CD14-positive monocyte (primary cell): ENCODE results near the gene WDR64. TPM values are rescaled to one million over a fixed set of nuclear protein-coding genes. Genes with fewer than 3 reads are reported as not detected.

Experiments
- DNase-seq, 3 donors: peaks; one replicate each; pipeline ENCODE4 v3.0.0-alpha.2; 2011 to 2022
- H2AFZ ChIP-seq: 2 replicates; pipeline ENCODE4 v1.6.0; 2012; ENCODE audit warnings: mild to moderate bottlenecking, low read depth, low read length, inconsistent platforms; ENCODE audit not compliant: insufficient read depth, poor library complexity, severe bottlenecking
- H3K27ac ChIP-seq, 2 donors: 1 replicate in 1 of 2; 2 replicates in 1 of 2; pipeline ENCODE4 v1.5.1; 2012 to 2013; ENCODE audit warnings: low read length in 2 of 2, control low read depth in 1 of 2, inconsistent platforms in 1 of 2, low read depth in 1 of 2, mild to moderate bottlenecking in 1 of 2
- H3K27me3 ChIP-seq, 2 donors: one replicate each; pipeline versions ENCODE4 v1.6.0 to v1.6.1; 2011 to 2013; ENCODE audit warnings: low read length in 2 of 2; ENCODE audit not compliant: control insufficient read depth in 2 of 2, insufficient read depth in 2 of 2
- H3K36me3 ChIP-seq, 2 donors: replicated peaks in 1 of 2; 1 replicate in 1 of 2; 2 replicates in 1 of 2; pipeline versions ENCODE4 v1.5.1 to v1.6.1; 2012 to 2013; ENCODE audit warnings: low read length in 2 of 2, control low read depth in 1 of 2, inconsistent platforms in 1 of 2, mild to moderate bottlenecking in 1 of 2; ENCODE audit not compliant: insufficient read depth in 2 of 2, control insufficient read depth in 1 of 2
- H3K4me1 ChIP-seq, 2 donors: 1 replicate in 1 of 2; 2 replicates in 1 of 2; pipeline versions ENCODE4 v1.5.1 to v1.6.1; 2012 to 2013; ENCODE audit warnings: low read length in 2 of 2, control low read depth in 1 of 2, inconsistent platforms in 1 of 2, mild to moderate bottlenecking in 1 of 2, moderate library complexity in 1 of 2; ENCODE audit not compliant: insufficient read depth in 2 of 2, control insufficient read depth in 1 of 2
- H3K4me2 ChIP-seq: replicated peaks from 2 replicates; pipeline ENCODE3; 2012; ENCODE audit warnings: low read length, moderate library complexity, mild to moderate bottlenecking; ENCODE audit not compliant: poor library complexity, severe bottlenecking; ENCODE audit errors: extremely low read depth
- H3K4me3 ChIP-seq, 3 experiments: fragments of 200-600 bp in 1 of 3; sonication (generic) in 1 of 3; replicated peaks in 1 of 3; 1 replicate in 2 of 3; 2 replicates in 1 of 3; pipeline ENCODE4 v1.5.1; 2011 to 2013; ENCODE audit warnings: low read length in 3 of 3, mild to moderate bottlenecking in 3 of 3, control low read depth in 2 of 3, low read depth in 2 of 3, inconsistent platforms in 1 of 3, moderate library complexity in 1 of 3
- H3K79me2 ChIP-seq: 2 replicates; pipeline ENCODE4 v1.6.0; 2012; ENCODE audit warnings: mild to moderate bottlenecking, control low read depth, inconsistent platforms, low read length, moderate library complexity; ENCODE audit not compliant: insufficient read depth
- H3K9ac ChIP-seq: 2 replicates; pipeline ENCODE4 v1.6.0; 2017; ENCODE audit warnings: low read length, mild to moderate bottlenecking; ENCODE audit not compliant: insufficient read depth, poor library complexity, severe bottlenecking
- H3K9me3 ChIP-seq, 2 donors: replicated peaks in 1 of 2; 1 replicate in 1 of 2; 2 replicates in 1 of 2; pipeline versions ENCODE4 v1.5.1 to v1.6.1; 2012 to 2013; ENCODE audit warnings: low read length in 2 of 2, control low read depth in 1 of 2; ENCODE audit not compliant: control insufficient read depth in 1 of 2, insufficient read depth in 1 of 2
- H4K20me1 ChIP-seq: 2 replicates; pipeline ENCODE4 v1.6.0; 2012; ENCODE audit warnings: mild to moderate bottlenecking, low read length, control low read depth, moderate library complexity; ENCODE audit not compliant: insufficient read depth
- H3K27ac Mint-ChIP-seq, 7 donors: one replicate each; pipeline ENCODE4 v1.8.0; 2020; ENCODE audit warnings: mild to moderate bottlenecking in 7 of 7, mixed read lengths in 7 of 7, moderate library complexity in 6 of 7, inconsistent platforms in 2 of 7
- H3K27me3 Mint-ChIP-seq, 3 donors: one replicate each; pipeline ENCODE4 v1.8.0; 2021 to 2022; ENCODE audit warnings: low read depth in 3 of 3, mild to moderate bottlenecking in 3 of 3, mixed read lengths in 3 of 3, moderate library complexity in 3 of 3, inconsistent platforms in 1 of 3
- H3K36me3 Mint-ChIP-seq, 2 donors: one replicate each; pipeline ENCODE4 v1.8.0; 2020; ENCODE audit warnings: mixed read lengths in 2 of 2, inconsistent platforms in 1 of 2, mild to moderate bottlenecking in 1 of 2
- H3K4me1 Mint-ChIP-seq: one replicate; pipeline ENCODE4 v1.8.0; 2020; ENCODE audit warnings: mild to moderate bottlenecking, mixed read lengths
- H3K4me3 Mint-ChIP-seq, 2 donors: one replicate each; pipeline ENCODE4 v1.8.0; 2020; ENCODE audit warnings: mild to moderate bottlenecking in 2 of 2, mixed read lengths in 2 of 2, moderate library complexity in 1 of 2
- H3K9me3 Mint-ChIP-seq, 7 donors: one replicate each; pipeline ENCODE4 v1.8.0; 2020 to 2022; ENCODE audit warnings: mixed read lengths in 7 of 7, mild to moderate bottlenecking in 6 of 7, moderate library complexity in 6 of 7, inconsistent platforms in 2 of 7
- CTCF ChIP-seq: fragments of 200-600 bp; IDR thresholded peaks from one replicate; pipeline ENCODE4 v1.8.0; 2022; ENCODE audit warnings: antibody characterized with exemption, mild to moderate bottlenecking
- WGBS: methylation state at CpG from one replicate; pipeline ENCODE4 v1.1.5; 2013; ENCODE audit warnings: missing lambda C conversion rate; ENCODE audit not compliant: insufficient coverage; 5-methylcytosine and 5-hydroxymethylcytosine counted together
- intact Hi-C, 2 donors: fragments of 100-400 bp; cut with micrococcal nuclease; formaldehyde crosslinking; loops; one replicate each; pipeline versions ENCODE4 v1.15.0 to v1.15.1; 2023
- polyA plus RNA-seq, 3 donors: library from polyadenylated mRNA; depleted of rRNA in 1 of 3; unstranded in 2 of 3; stranded (reverse) in 1 of 3; fragments of 300-500 nt in 2 of 3; fragments of >200 nt in 1 of 3; fragmentation: Illumina TruSeq in 2 of 3; gene quantifications; 1 replicate in 2 of 3; 2 replicates in 1 of 3; pipeline ENCODE4 v1.2.3, GENCODE V29; 2012 to 2021

Gene WDR64
- polyA plus RNA-seq, 3 donors: not detected

GRCh38 chr1:241660424-241660972, 8.4 kb downstream of the WDR64 start:
- Histone ChIP-seq H2AFZ (no peak overlapping the region), H3K4me3 (no peak overlapping the region), H3K79me2 (no peaks in the 10 kb centered on the region), H3K9me3 (no peaks in the 10 kb centered on the region), H3K9ac (no peak overlapping the region), H3K36me3 (no peaks in the 10 kb centered on the region), H3K27me3 (no peaks in the 10 kb centered on the region), H3K27ac (no peak overlapping the region), H3K4me2 (no peak overlapping the region), H4K20me1 (no peaks in the 10 kb centered on the region), H3K4me1 (no peaks in the 10 kb centered on the region)
- intact Hi-C loops: no loop called here
- DNase-seq: no peak
- Mint-ChIP-seq H3K36me3 (no peaks in the 10 kb centered on the region), H3K27ac (no peak overlapping the region), H3K4me3 (no peak overlapping the region), H3K9me3 (peaks cover 0 to 4% (median 0%) of the 10 kb centered on the region in 7 donors), H3K4me1 (peaks cover 4% of the 10 kb centered on the region), H3K27me3 (peaks cover 0 to 8% (median 2%) of the 10 kb centered on the region in 3 donors)
- no peak for TF ChIP-seq CTCF
- 100% methylated on average over 1 of the region's 5 CpGs for WGBS

DNA sequence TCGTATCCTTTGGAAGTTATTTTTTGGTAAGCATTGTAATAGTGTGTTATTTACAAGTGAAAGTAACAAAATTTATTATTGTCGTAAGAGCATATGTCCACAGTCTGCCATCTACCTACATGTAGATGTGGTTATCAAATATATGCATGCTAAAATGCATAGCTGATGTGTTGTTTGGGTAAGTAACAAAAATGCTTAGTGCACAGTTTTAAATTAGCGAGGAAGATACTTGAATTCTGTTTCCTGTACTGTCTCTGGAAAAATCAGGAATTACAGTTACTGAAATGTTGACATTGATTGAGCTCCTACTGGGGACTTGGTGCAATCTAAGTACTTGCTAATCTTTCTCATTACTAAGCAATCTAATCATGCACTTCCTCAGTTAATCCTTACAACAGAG, 14.3 kb downstream of the WDR64 start:
- no peak for DNase-seq
- Mint-ChIP-seq H3K36me3 (no peaks in the 10 kb centered on the region), H3K27ac (no peak overlapping the region), H3K4me3 (no peak overlapping the region), H3K27me3 (peaks cover 0 to 6% (median 0%) of the 10 kb centered on the region in 3 donors), H3K9me3 (peaks cover 0 to 3% (median 0%) of the 10 kb centered on the region in 7 donors), H3K4me1 (no peaks in the 10 kb centered on the region)
- Histone ChIP-seq H3K27ac (no peak overlapping the region), H4K20me1 (no peaks in the 10 kb centered on the region), H3K9me3 (no peaks in the 10 kb centered on the region), H3K36me3 (no peaks in the 10 kb centered on the region), H3K79me2 (no peaks in the 10 kb centered on the region), H3K9ac (no peak overlapping the region), H3K4me1 (no peaks in the 10 kb centered on the region), H3K4me3 (no peak overlapping the region), H2AFZ (no peak overlapping the region), H3K27me3 (no peaks in the 10 kb centered on the region), H3K4me2 (no peak overlapping the region)
- intact Hi-C loops: no loop called here
- no CpG with 5 or more reads among the region's 3 CpGs for WGBS
- no peak for TF ChIP-seq CTCF
